ENCODE measurements around the gene BABAM2. TPM values are rescaled to one million over a fixed set of nuclear protein-coding genes. Genes with fewer than 3 reads are reported as not detected.
"Not testable (repeated sequence)": the region's sequence is repeated elsewhere in the genome, so short reads cannot be mapped to it uniquely, and the experiment has no call there.

BABAM2 gene
- total RNA-seq, 1 donor: 38.4 TPM

GRCh38 chr2:28233164-28233676 lies 342.7 kb downstream of the BABAM2 start:
- H3K4me1 ChIP-seq (ENCODE audit: insufficient read depth, low read length): no peaks in the 10 kb centered on the region
- no peaks in the 10 kb centered on the region for H3K27me3 ChIP-seq (ENCODE audit: insufficient read depth, low read length)
- H3K9me3 ChIP-seq (ENCODE audit: low read depth, low read length): no peaks in the 10 kb centered on the region
- H3K4me3 ChIP-seq (ENCODE audit: low read length): no peak overlapping the region

GRCh38 chr2:28234807-28235206 lies 344.3 kb downstream of the BABAM2 start:
- Histone ChIP-seq H3K27me3 (ENCODE audit: insufficient read depth, low read length) (no peaks in the 10 kb centered on the region), H3K4me3 (ENCODE audit: low read length) (no peak overlapping the region), H3K4me1 (ENCODE audit: insufficient read depth, low read length) (no peaks in the 10 kb centered on the region), H3K9me3 (ENCODE audit: low read depth, low read length) (no peaks in the 10 kb centered on the region)

- Histone ChIP-seq H3K27me3 (ENCODE audit: insufficient read depth, low read length) (no peaks in the 10 kb centered on the region), H3K4me3 (ENCODE audit: low read length) (no peak overlapping the region), H3K4me1 (ENCODE audit: insufficient read depth, low read length) (no peaks in the 10 kb centered on the region), H3K9me3 (ENCODE audit: low read depth, low read length) (no peaks in the 10 kb centered on the region)
These were observed 348.7 kb downstream of the BABAM2 start for GRCh38 chr2:28239207-28239606.

DNA sequence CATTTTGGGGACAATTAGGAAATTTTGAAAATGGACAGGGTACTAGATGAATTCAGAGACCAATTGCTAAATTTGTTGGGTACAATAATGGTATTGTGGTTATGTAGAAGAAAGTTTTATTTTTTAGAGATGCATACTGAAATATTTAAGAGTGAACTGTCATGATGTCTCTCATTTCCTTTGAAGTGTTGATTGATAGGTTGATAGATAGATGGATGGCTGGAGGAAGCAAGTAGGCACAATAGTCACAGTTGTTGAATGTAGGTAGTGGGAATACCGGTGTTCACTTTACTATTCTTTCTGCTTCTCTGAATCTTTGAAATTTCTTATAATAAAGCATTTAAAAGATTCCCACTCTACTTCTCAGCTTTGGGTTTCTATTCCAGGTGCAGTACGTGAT lies 350.4 kb downstream of the BABAM2 start:
- Histone ChIP-seq H3K27me3 (ENCODE audit: insufficient read depth, low read length) (no peaks in the 10 kb centered on the region), H3K9me3 (ENCODE audit: low read depth, low read length) (no peaks in the 10 kb centered on the region), H3K4me1 (ENCODE audit: insufficient read depth, low read length) (no peaks in the 10 kb centered on the region), H3K4me3 (ENCODE audit: low read length) (no peak overlapping the region)

DNA sequence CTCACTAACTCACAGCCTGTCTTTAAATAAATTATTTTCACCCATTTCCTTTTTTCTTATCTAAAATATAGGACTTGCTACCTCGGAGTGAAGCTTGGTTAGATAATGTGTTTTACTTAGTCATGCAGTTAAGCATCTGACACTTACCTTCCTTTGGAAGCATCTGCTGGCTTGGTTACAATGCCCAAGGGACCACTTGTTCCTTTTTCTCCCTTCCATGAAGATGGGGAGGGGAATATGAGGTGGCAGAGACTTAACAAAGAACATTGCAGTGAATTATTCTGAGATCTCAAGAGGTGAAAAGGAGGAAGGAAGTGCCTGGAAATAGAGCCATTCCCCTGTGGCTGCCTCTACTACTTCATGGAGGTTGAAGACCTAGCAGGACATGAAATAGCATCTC lies 356.8 kb downstream of the BABAM2 start:
- Histone ChIP-seq H3K4me1 (ENCODE audit: insufficient read depth, low read length) (peaks cover 9% of the 10 kb centered on the region), H3K27me3 (ENCODE audit: insufficient read depth, low read length) (no peaks in the 10 kb centered on the region), H3K4me3 (ENCODE audit: low read length) (no peak overlapping the region), H3K9me3 (ENCODE audit: low read depth, low read length) (no peaks in the 10 kb centered on the region)

GRCh38 chr2:28247734-28248133 lies 357.2 kb downstream of the BABAM2 start:
- no peaks in the 10 kb centered on the region for H3K9me3 ChIP-seq (ENCODE audit: low read depth, low read length)
- peaks cover 9% of the 10 kb centered on the region for H3K4me1 ChIP-seq (ENCODE audit: insufficient read depth, low read length)
- no peaks in the 10 kb centered on the region for H3K27me3 ChIP-seq (ENCODE audit: insufficient read depth, low read length)
- no peak overlapping the region for H3K4me3 ChIP-seq (ENCODE audit: low read length)

DNA sequence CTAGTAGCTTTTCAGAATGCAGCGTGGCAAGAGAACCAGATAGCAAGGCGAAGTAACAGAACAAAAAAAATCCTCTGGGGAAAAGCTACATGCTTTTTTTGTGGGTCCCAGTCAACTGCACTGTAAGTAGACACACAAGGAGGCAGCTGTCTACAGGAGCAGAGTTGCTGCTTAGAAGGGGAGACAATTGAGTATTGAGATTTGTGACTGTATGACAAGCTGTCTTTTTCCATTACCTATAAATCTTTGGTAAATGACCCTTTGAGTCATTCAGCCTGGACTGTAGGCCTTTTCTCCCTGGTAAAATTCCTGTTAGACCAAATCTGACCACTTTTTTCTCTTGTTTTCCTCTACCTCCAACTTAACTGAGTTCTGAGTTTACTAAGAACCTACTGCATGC lies 358.0 kb downstream of the BABAM2 start:
- H3K4me1 ChIP-seq (ENCODE audit: insufficient read depth, low read length): peaks cover 9% of the 10 kb centered on the region
- no peak overlapping the region for H3K4me3 ChIP-seq (ENCODE audit: low read length)
- H3K27me3 ChIP-seq (ENCODE audit: insufficient read depth, low read length): no peaks in the 10 kb centered on the region
- H3K9me3 ChIP-seq (ENCODE audit: low read depth, low read length): no peaks in the 10 kb centered on the region

DNA sequence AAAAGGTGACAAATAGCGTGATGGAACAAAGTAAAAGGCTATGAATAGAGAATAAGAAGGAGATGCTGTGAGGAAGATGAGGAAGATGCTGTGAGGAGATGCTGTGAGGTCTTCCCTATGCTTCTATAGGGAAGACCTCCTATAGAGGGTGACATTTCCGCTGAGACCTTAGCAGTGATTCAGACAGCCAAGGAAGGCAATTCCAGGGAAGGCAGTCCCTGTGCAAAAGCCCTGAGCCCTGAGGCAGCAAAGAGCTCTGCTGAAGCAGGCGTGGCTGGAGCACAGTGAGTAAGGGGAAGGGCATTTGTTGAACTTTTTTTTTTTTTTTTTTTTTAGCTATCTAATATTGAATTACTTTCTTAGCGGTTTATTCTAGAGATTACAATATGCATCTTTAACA lies 359.5 kb downstream of the BABAM2 start:
- H3K4me3 ChIP-seq (ENCODE audit: low read length): no peak overlapping the region
- H3K9me3 ChIP-seq (ENCODE audit: low read depth, low read length): no peaks in the 10 kb centered on the region
- H3K4me1 ChIP-seq (ENCODE audit: insufficient read depth, low read length): peaks cover 9% of the 10 kb centered on the region
- no peaks in the 10 kb centered on the region for H3K27me3 ChIP-seq (ENCODE audit: insufficient read depth, low read length)

DNA sequence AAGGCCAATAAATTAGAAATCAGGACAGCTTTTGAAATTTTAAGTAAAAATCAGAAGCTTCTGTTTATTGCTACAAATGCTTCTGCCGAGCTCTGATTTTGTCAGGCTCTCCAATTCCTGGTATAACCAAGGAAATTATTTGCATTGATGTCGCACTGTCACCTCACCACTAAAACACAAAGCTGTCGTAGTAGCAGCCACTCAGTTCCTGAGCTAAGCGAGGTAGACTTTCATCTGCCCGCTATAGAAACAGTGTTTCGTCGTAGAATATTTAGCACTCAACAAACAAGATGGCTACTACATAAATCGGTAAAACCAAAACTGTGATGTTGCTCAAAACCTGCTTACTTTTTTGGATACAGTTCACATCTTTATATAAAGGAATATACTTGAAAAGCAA lies 360.8 kb downstream of the BABAM2 start:
- no peaks in the 10 kb centered on the region for H3K9me3 ChIP-seq (ENCODE audit: low read depth, low read length)
- no peak overlapping the region for H3K4me3 ChIP-seq (ENCODE audit: low read length)
- H3K4me1 ChIP-seq (ENCODE audit: insufficient read depth, low read length): peaks cover 9% of the 10 kb centered on the region
- H3K27me3 ChIP-seq (ENCODE audit: insufficient read depth, low read length): no peaks in the 10 kb centered on the region

GRCh38 chr2:28252311-28252710 lies 361.8 kb downstream of the BABAM2 start:
- Histone ChIP-seq H3K27me3 (ENCODE audit: insufficient read depth, low read length) (no peaks in the 10 kb centered on the region), H3K4me1 (ENCODE audit: insufficient read depth, low read length) (peaks cover 4% of the 10 kb centered on the region), H3K4me3 (ENCODE audit: low read length) (no peak overlapping the region), H3K9me3 (ENCODE audit: low read depth, low read length) (no peaks in the 10 kb centered on the region)

DNA sequence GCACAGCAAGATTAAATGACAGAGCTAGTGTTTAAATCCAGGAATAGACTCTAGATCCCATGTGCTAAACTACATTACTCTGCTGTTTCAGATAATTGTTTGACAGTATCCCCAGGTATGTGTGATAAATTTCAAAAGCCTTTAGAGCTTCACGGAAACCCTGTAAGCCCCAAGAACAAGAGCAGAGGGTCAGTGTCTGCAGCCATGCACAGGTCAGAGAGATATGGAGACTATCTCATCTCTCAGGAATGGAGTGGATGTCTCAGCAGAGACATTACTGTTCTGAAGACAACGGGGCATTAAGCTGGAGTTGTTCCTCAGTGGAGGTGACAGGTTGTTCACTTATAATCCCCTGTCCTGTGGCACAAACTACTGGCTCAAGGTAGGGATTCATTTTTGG lies 363.0 kb downstream of the BABAM2 start:
- no peak overlapping the region for H3K4me3 ChIP-seq (ENCODE audit: low read length)
- H3K9me3 ChIP-seq (ENCODE audit: low read depth, low read length): no peaks in the 10 kb centered on the region
- H3K27me3 ChIP-seq (ENCODE audit: insufficient read depth, low read length): no peaks in the 10 kb centered on the region
- H3K4me1 ChIP-seq (ENCODE audit: insufficient read depth, low read length): peaks cover 4% of the 10 kb centered on the region

- not testable (repeated sequence) for H3K4me1 ChIP-seq (ENCODE audit: insufficient read depth, low read length); H3K27me3 ChIP-seq (ENCODE audit: insufficient read depth, low read length); H3K9me3 ChIP-seq (ENCODE audit: low read depth, low read length); H3K4me3 ChIP-seq (ENCODE audit: low read length)
These were observed 364.7 kb downstream of the BABAM2 start for GRCh38 chr2:28255231-28255630.

- Histone ChIP-seq H3K9me3 (ENCODE audit: low read depth, low read length) (no peaks in the 10 kb centered on the region), H3K27me3 (ENCODE audit: insufficient read depth, low read length) (no peaks in the 10 kb centered on the region), H3K4me1 (ENCODE audit: insufficient read depth, low read length) (no peaks in the 10 kb centered on the region), H3K4me3 (ENCODE audit: low read length) (no peak overlapping the region)
These were observed 366.7 kb downstream of the BABAM2 start for GRCh38 chr2:28257182-28257581.

DNA sequence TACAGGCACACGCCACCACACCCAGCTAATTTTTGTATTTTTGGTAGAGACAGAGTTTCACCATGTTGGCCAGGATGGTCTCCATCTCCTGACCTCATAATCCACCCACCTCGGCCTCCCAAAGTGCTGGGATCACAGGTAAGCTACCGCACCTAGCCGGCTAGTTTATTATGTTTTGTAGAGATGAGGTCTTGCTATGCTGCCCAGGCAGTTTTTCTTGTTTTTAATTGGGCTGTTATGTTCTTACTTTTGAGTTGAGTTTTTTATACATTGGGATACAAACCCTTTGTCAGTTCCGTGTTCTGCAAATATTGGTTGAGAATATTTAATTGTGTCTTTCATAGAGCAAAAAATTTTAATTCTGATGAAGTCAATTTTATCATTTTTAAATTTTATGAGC lies 368.7 kb downstream of the BABAM2 start:
- not testable (repeated sequence) for H3K9me3 ChIP-seq (ENCODE audit: low read depth, low read length); H3K4me1 ChIP-seq (ENCODE audit: insufficient read depth, low read length); H3K27me3 ChIP-seq (ENCODE audit: insufficient read depth, low read length); H3K4me3 ChIP-seq (ENCODE audit: low read length)

DNA sequence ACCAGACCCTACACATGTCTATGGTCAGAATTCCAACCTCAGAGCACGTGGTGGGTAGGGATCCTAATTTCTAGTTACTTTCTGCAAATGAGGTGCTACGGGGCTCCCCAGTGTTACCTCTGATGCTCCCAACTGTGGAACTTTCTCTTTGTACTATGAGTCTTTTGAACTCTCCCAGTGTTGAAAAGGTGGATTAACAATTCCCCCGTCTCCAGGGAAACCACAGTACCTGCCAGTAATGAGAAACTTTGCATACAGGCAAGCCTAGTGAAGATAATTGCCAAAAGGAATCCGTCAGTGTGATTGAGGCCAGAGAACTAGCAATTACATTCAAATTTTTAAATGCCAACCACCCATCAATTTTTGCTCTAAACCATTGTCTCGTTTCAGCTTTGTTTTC lies 373.2 kb downstream of the BABAM2 start:
- Histone ChIP-seq H3K27me3 (ENCODE audit: insufficient read depth, low read length) (no peaks in the 10 kb centered on the region), H3K4me1 (ENCODE audit: insufficient read depth, low read length) (no peaks in the 10 kb centered on the region), H3K4me3 (ENCODE audit: low read length) (no peak overlapping the region), H3K9me3 (ENCODE audit: low read depth, low read length) (no peaks in the 10 kb centered on the region)

GRCh38 chr2:28267282-28267681 lies 376.8 kb downstream of the BABAM2 start:
- Histone ChIP-seq H3K4me3 (ENCODE audit: low read length) (no peak overlapping the region), H3K27me3 (ENCODE audit: insufficient read depth, low read length) (no peaks in the 10 kb centered on the region), H3K9me3 (ENCODE audit: low read depth, low read length) (no peaks in the 10 kb centered on the region), H3K4me1 (ENCODE audit: insufficient read depth, low read length) (no peaks in the 10 kb centered on the region)

DNA sequence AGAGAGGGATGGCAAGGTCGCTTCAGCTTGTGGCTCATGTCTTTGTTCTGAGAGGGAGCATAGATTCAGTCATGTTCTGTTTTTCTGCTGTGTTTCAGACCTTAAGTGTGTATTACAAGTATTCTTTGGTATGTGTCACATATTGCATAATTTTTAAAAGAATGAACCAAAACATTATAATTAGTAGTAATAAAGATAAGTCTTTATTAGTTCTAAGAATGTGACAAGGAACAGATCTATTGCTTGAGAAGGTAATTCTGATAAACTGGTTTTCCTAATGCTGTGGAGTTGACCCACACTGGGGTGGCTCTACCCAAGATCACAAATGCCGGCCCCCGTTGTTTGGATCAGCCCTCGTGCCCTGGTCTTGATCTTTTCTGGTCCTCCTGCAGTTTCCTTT lies 377.9 kb downstream of the BABAM2 start:
- Histone ChIP-seq H3K4me3 (ENCODE audit: low read length) (no peak overlapping the region), H3K4me1 (ENCODE audit: insufficient read depth, low read length) (peaks cover 2% of the 10 kb centered on the region), H3K9me3 (ENCODE audit: low read depth, low read length) (no peaks in the 10 kb centered on the region), H3K27me3 (ENCODE audit: insufficient read depth, low read length) (no peaks in the 10 kb centered on the region)

All from mononuclear cell (primary cell).